CD8-positive, alpha-beta memory T cell (primary cell): Measurements from ENCODE around the gene DIAPH3. TPM values are rescaled to one million over a fixed set of nuclear protein-coding genes. Genes with fewer than 3 reads are reported as not detected.
"Not testable (repeated sequence)": the region's sequence is repeated elsewhere in the genome, so short reads cannot be mapped to it uniquely, and the experiment has no call there.

Source experiments
- CTCF ChIA-PET: fragments of 350-600 bp; sonication (Branson Sonifier 250); formaldehyde crosslinking; loops from one replicate; lab custom pipeline; 2021; ENCODE audit warnings: antibody characterized with exemption; lab: Charles Lee
- POLR2A ChIA-PET: fragments of 350-600 bp; sonication (Branson Sonifier 250); formaldehyde crosslinking; loops from one replicate; lab custom pipeline; 2021; ENCODE audit warnings: antibody characterized with exemption; lab: Charles Lee
- DNase-seq, 5 donors: peaks; one replicate each; pipeline versions ENCODE4 v3.0.0 to v3.0.0-alpha.2; 2020 to 2022; ENCODE audit warnings: mixed read lengths in 1 of 5
- H3K27ac ChIP-seq: one replicate; pipeline ENCODE4 v1.7.0; 2013; ENCODE audit warnings: low read depth, mild to moderate bottlenecking, low read length, moderate library complexity
- H3K27me3 ChIP-seq: 2 replicates; pipeline ENCODE4 v1.7.0; 2013; ENCODE audit warnings: low read length, mild to moderate bottlenecking; ENCODE audit not compliant: insufficient read depth, poor library complexity, severe bottlenecking
- H3K36me3 ChIP-seq: 2 replicates; pipeline ENCODE4 v1.7.0; 2013; ENCODE audit warnings: mild to moderate bottlenecking, low read length, moderate library complexity; ENCODE audit not compliant: insufficient read depth
- H3K4me1 ChIP-seq: 2 replicates; pipeline ENCODE4 v1.7.0; 2013; ENCODE audit warnings: mild to moderate bottlenecking, low read length, moderate library complexity; ENCODE audit not compliant: insufficient read depth
- H3K4me3 ChIP-seq: 2 replicates; pipeline ENCODE4 v1.7.0; 2013; ENCODE audit warnings: mild to moderate bottlenecking, low read length
- H3K9me3 ChIP-seq: 2 replicates; pipeline ENCODE4 v1.7.0; 2013; ENCODE audit warnings: mild to moderate bottlenecking, low read length
- H3K27ac Mint-ChIP-seq, 8 donors: one replicate each; pipeline ENCODE4 v1.8.0; 2020 to 2021; ENCODE audit warnings: mixed read lengths in 8 of 8, mild to moderate bottlenecking in 6 of 8, inconsistent platforms in 3 of 8, moderate library complexity in 3 of 8
- H3K27me3 Mint-ChIP-seq, 2 donors: one replicate each; pipeline ENCODE4 v1.8.0; 2020 to 2021; ENCODE audit warnings: mixed read lengths in 2 of 2, mild to moderate bottlenecking in 1 of 2, moderate library complexity in 1 of 2
- H3K36me3 Mint-ChIP-seq, 3 donors: one replicate each; pipeline ENCODE4 v1.8.0; 2020 to 2021; ENCODE audit warnings: mixed read lengths in 3 of 3, inconsistent platforms in 1 of 3, mild to moderate bottlenecking in 1 of 3
- H3K4me1 Mint-ChIP-seq, 3 donors: one replicate each; pipeline ENCODE4 v1.8.0; 2020 to 2021; ENCODE audit warnings: mixed read lengths in 3 of 3, inconsistent platforms in 1 of 3, mild to moderate bottlenecking in 1 of 3
- H3K4me3 Mint-ChIP-seq, 7 donors: one replicate each; pipeline ENCODE4 v1.8.0; 2020 to 2021; ENCODE audit warnings: mixed read lengths in 7 of 7, mild to moderate bottlenecking in 6 of 7, moderate library complexity in 4 of 7, inconsistent platforms in 2 of 7
- H3K9me3 Mint-ChIP-seq, 5 donors: one replicate each; pipeline ENCODE4 v1.8.0; 2020 to 2022; ENCODE audit warnings: mixed read lengths in 5 of 5, mild to moderate bottlenecking in 3 of 5, moderate library complexity in 2 of 5, inconsistent platforms in 1 of 5
- polyA plus RNA-seq: library from polyadenylated mRNA; unstranded; fragments of 300-500 nt; fragmentation: Illumina TruSeq; gene quantifications from one replicate; pipeline ENCODE4 v1.2.3, GENCODE V29; 2021
- total RNA-seq, 2 experiments: library from RNA; stranded (reverse); gene quantifications; one replicate each; pipeline ENCODE4 v1.2.3, GENCODE V29; 2021

Gene DIAPH3
- total and polyA plus RNA-seq, 3 experiments from 2014 or later, result 0.08 to 15.4 (median 14.6) TPM

DNA sequence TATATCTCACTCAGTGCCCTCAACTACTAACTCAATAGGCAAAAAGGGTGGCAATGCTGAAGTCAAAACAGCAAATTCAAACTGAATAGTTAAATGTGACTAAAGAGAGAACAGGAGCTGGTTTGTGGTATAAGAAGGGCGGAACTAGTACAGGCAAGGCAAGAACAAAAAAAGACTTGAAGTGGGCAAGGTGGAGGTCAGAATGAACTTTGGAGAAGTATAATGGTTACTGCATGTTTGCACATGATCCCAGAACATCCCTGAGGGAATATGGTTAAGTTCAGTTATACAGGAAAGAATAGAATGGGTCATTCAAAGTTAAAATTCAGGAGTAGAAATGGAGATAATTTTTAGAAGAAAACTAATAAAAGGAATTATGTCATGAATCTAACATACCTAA lies 85.5 kb downstream of the DIAPH3 start:
- no peaks in the 10 kb centered on the region for H3K4me1 Mint-ChIP-seq
- H3K27me3 Mint-ChIP-seq, result no peaks in the 10 kb centered on the region
- H3K36me3 Mint-ChIP-seq, result no peaks in the 10 kb centered on the region
- H3K27me3 ChIP-seq, result no peaks in the 10 kb centered on the region
- H3K4me1 ChIP-seq, result no peaks in the 10 kb centered on the region
- DNase-seq, result no peak
- ChIA-PET CTCF (no interaction called here), POLR2A (no interaction called here)
- H3K27ac Mint-ChIP-seq, result no peak overlapping the region
- peaks cover 0 to 2% (median 0%) of the 10 kb centered on the region in 5 donors for H3K9me3 Mint-ChIP-seq
- H3K9me3 ChIP-seq, result no peaks in the 10 kb centered on the region
- no peak overlapping the region for H3K4me3 Mint-ChIP-seq
- H3K36me3 ChIP-seq, result no peaks in the 10 kb centered on the region
- H3K27ac ChIP-seq, result no peak overlapping the region
- H3K4me3 ChIP-seq, result no peak overlapping the region

DNA sequence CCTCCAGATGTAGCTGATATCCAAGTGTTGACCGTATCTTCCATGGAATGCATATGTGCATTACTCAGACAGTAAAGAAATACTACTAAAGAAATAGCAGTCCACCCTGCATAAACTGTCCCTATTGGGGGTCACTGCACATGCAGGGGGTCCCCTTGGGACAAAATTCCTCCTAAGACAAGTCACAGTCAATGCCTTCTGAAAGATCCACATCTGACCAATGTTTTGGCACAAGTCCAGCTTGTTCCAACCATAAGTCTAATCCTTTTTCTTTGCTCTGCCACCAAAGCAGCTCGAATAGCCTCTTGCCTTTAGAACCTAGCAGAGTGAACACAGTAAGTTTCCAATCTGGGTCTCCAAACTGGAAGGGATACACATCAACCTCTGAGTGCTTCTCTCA lies 87.9 kb downstream of the DIAPH3 start:
- Mint-ChIP-seq H3K27me3 (no peaks in the 10 kb centered on the region), H3K9me3 (no peaks in the 10 kb centered on the region), H3K4me1 (no peaks in the 10 kb centered on the region), H3K4me3 (no peak overlapping the region), H3K36me3 (peaks cover 0 to 5% (median 0%) of the 10 kb centered on the region in 3 donors), H3K27ac (no peak overlapping the region)
- Histone ChIP-seq H3K27ac (no peak overlapping the region), H3K4me3 (no peak overlapping the region), H3K9me3 (no peaks in the 10 kb centered on the region), H3K4me1 (no peaks in the 10 kb centered on the region), H3K27me3 (no peaks in the 10 kb centered on the region), H3K36me3 (no peaks in the 10 kb centered on the region)
- ChIA-PET CTCF (no interaction called here), POLR2A (no interaction called here)
- DNase-seq, result no peak

DNA sequence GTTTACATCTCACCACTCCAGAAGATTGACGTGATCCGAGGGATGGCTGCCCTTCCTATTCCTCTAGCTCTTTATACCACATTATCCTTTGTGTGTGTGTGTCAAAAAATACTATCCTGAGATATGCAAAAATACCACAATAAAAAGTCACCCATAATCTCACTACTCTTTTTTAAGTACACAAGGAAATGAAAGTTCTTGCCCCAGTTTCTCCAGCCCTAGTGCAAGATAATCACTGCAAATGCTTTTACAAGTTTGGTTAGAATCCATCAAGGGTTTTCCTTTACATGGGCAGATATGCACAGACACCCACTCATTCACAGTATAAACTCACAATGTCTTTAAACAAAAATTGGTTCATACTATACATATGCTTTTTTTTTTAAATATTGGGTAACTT lies 89.3 kb downstream of the DIAPH3 start:
- H3K4me1 ChIP-seq, result no peaks in the 10 kb centered on the region
- CTCF ChIA-PET, result interaction anchor here (1.2 kb wide), 1 partner anchor 20 kb away, joined by 3 read pairs; no protein-coding TSS in a partner anchor
- Mint-ChIP-seq H3K4me3 (no peak overlapping the region), H3K4me1 (no peaks in the 10 kb centered on the region), H3K36me3 (peaks cover 0 to 5% (median 0%) of the 10 kb centered on the region in 3 donors), H3K27me3 (no peaks in the 10 kb centered on the region), H3K27ac (no peak overlapping the region), H3K9me3 (no peaks in the 10 kb centered on the region)
- POLR2A ChIA-PET, result no interaction called here
- no peak overlapping the region for H3K4me3 ChIP-seq
- DNase-seq, result no peak
- H3K36me3 ChIP-seq, result no peaks in the 10 kb centered on the region
- no peaks in the 10 kb centered on the region for H3K9me3 ChIP-seq
- H3K27me3 ChIP-seq, result no peaks in the 10 kb centered on the region
- no peak overlapping the region for H3K27ac ChIP-seq

DNA sequence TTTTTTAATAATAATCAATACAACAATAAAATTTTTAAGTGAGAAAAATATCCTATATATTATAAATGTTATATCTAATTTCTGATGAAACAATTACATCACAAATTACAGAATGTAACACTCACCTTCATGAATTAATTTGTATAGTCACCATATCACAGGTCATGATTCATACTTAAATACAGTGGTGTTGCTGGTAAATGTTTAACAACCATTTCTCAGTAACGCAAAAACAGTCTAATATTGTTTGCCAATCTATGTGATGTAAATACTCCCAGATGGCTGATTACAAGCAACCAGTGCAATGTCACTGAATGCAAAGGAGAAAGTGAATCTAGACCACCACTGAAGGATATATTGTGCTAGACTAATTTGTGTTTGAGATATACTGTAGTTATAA lies 97.5 kb downstream of the DIAPH3 start:
- no peaks in the 10 kb centered on the region for H3K9me3 ChIP-seq
- POLR2A ChIA-PET, result no interaction called here
- Mint-ChIP-seq H3K9me3 (no peaks in the 10 kb centered on the region), H3K4me3 (no peak overlapping the region), H3K27ac (no peak overlapping the region), H3K36me3 (no peaks in the 10 kb centered on the region), H3K27me3 (peaks cover 0 to 1% of the 10 kb centered on the region in 2 donors), H3K4me1 (no peaks in the 10 kb centered on the region)
- no peaks in the 10 kb centered on the region for H3K36me3 ChIP-seq
- H3K4me1 ChIP-seq, result no peaks in the 10 kb centered on the region
- CTCF ChIA-PET, result no interaction called here
- no peaks in the 10 kb centered on the region for H3K27me3 ChIP-seq
- no peak overlapping the region for H3K4me3 ChIP-seq
- H3K27ac ChIP-seq, result no peak overlapping the region
- DNase-seq, result no peak

DNA sequence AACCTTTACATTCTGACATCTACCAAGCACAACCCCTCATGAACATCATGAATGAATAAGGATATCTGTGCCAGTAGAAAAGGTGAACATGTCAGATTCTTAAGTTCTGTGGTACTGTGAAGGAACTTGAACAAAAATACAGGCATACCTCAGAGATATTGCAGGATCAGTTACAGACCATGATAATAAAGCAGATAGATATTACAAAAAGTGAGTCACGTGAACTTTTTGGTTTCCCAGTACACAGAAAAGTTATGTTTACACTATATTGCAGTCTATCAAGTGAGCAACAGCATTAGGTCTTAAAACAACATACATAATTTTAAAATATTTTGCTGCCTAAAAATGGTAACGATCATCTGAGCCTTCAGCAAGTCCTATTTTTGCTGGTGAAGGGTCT lies 101.2 kb downstream of the DIAPH3 start:
- H3K4me1 Mint-ChIP-seq, result no peaks in the 10 kb centered on the region
- Histone ChIP-seq H3K4me1 (no peaks in the 10 kb centered on the region), H3K4me3 (no peak overlapping the region), H3K27me3 (no peaks in the 10 kb centered on the region), H3K27ac (no peak overlapping the region), H3K9me3 (no peaks in the 10 kb centered on the region), H3K36me3 (no peaks in the 10 kb centered on the region)
- POLR2A ChIA-PET, result no interaction called here
- no peak overlapping the region for H3K27ac Mint-ChIP-seq
- no peaks in the 10 kb centered on the region for H3K36me3 Mint-ChIP-seq
- DNase-seq, result no peak
- CTCF ChIA-PET, result no interaction called here
- H3K4me3 Mint-ChIP-seq, result no peak overlapping the region
- H3K27me3 Mint-ChIP-seq, result peaks cover 0 to 1% of the 10 kb centered on the region in 2 donors
- H3K9me3 Mint-ChIP-seq, result no peaks in the 10 kb centered on the region

DNA sequence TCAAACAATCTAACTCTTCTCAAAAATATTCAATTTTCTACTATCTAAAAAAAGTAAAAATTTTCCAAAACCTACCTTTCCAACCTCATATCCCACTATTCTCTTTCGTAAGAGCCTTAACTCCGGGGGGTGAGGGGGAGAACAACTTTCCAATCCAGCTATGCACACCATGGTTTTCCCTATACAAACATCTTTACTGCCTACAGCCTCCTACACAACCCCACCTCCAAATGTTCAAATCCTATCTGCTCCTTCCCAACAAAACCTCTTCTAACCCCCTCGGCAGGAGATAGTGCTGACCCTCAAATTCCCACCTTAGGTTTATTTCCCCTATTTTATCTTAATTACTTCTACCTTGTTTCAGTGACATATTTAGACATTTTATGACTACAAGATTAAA lies 102.0 kb downstream of the DIAPH3 start:
- no peaks in the 10 kb centered on the region for H3K4me1 Mint-ChIP-seq
- Histone ChIP-seq H3K27ac (no peak overlapping the region), H3K4me3 (no peak overlapping the region), H3K4me1 (no peaks in the 10 kb centered on the region), H3K27me3 (no peaks in the 10 kb centered on the region), H3K36me3 (no peaks in the 10 kb centered on the region), H3K9me3 (no peaks in the 10 kb centered on the region)
- no peak overlapping the region for H3K27ac Mint-ChIP-seq
- no peaks in the 10 kb centered on the region for H3K9me3 Mint-ChIP-seq
- no peak overlapping the region for H3K4me3 Mint-ChIP-seq
- H3K36me3 Mint-ChIP-seq, result no peaks in the 10 kb centered on the region
- ChIA-PET CTCF (no interaction called here), POLR2A (no interaction called here)
- no peak for DNase-seq
- peaks cover 0 to 1% of the 10 kb centered on the region in 2 donors for H3K27me3 Mint-ChIP-seq

DNA sequence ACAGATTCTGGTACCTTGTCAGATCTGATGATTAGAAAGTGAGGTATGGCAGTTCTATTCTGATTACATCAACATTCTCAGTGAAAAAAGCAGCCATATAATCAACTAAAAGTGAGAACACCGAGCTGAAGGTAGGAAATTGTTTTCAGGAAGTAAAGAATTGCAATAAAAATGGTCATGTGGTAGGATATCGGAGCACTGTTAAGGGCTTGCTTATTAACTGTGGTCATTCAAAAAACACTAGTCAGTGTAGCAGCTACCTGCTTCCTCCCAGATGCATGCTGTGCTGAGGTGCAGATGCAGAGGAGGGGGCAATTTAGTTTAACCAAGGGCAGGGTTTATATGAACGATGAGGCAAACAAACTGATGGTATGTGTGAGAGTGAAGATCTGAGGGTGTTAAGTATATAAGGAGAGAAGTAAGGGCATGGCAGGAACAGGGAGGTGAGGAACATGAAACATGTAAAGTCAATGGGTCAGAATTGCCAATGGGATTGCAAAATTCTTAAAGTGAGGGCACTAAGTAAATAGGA lies 111.9 kb downstream of the DIAPH3 start:
- no peak for DNase-seq
- Histone ChIP-seq H3K9me3 (no peaks in the 10 kb centered on the region), H3K27ac (no peak overlapping the region), H3K27me3 (no peaks in the 10 kb centered on the region), H3K4me3 (no peak overlapping the region), H3K4me1 (no peaks in the 10 kb centered on the region), H3K36me3 (no peaks in the 10 kb centered on the region)
- Mint-ChIP-seq H3K27ac (no peak overlapping the region), H3K9me3 (no peaks in the 10 kb centered on the region), H3K4me3 (no peak overlapping the region), H3K27me3 (no peaks in the 10 kb centered on the region), H3K36me3 (no peaks in the 10 kb centered on the region), H3K4me1 (no peaks in the 10 kb centered on the region)
- POLR2A ChIA-PET, result no interaction called here
- CTCF ChIA-PET, result no interaction called here

DNA sequence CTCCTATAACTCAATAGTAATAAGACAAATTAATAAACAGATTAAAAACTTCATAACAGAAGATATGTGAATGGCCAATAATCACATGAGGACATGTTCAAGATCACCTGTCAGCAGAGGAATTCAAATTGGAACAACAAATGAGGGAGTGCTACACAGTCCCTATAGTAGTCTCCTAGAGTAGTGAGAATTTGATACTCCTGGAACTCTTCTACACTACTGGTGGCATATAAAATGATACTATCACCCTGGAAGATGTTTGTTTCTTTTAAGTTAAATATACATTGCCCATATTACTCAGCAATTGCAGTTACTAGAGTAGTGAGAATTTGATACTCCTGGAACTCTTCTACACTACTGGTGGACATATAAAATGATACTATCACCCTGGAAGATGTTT lies 115.4 kb downstream of the DIAPH3 start:
- CTCF ChIA-PET, H3K9me3 Mint-ChIP-seq, POLR2A ChIA-PET, H3K36me3 ChIP-seq, H3K4me1 ChIP-seq, H3K27me3 ChIP-seq, H3K27ac Mint-ChIP-seq, H3K27ac ChIP-seq, H3K4me3 ChIP-seq, H3K4me3 Mint-ChIP-seq, H3K36me3 Mint-ChIP-seq, H3K9me3 ChIP-seq, H3K27me3 Mint-ChIP-seq, H3K4me1 Mint-ChIP-seq, DNase-seq: not testable (repeated sequence)

DNA sequence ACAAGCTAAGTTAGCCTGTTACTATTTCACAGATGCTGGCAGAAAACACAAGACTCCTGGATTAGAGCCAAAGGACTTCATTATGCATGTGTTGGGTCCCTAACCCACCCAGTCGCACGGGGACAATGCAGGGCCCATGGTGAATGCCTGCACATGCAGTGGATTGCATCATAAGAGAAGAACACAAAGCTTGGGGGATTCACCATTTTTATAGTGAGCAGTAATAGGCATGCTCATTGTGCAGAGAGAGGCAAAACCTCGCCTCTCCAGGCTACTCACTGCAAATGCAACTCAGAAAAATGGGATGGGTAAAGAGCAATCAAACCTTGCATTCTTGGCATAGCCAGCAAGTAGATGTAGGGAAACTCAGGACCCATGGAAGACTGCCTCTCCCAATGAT lies 115.8 kb downstream of the DIAPH3 start:
- H3K27me3 ChIP-seq, result no peaks in the 10 kb centered on the region
- Mint-ChIP-seq H3K4me3 (no peak overlapping the region), H3K27me3 (no peaks in the 10 kb centered on the region), H3K36me3 (no peaks in the 10 kb centered on the region), H3K4me1 (no peaks in the 10 kb centered on the region), H3K27ac (no peak overlapping the region), H3K9me3 (no peaks in the 10 kb centered on the region)
- ChIA-PET CTCF (no interaction called here), POLR2A (no interaction called here)
- H3K4me1 ChIP-seq, result no peaks in the 10 kb centered on the region
- H3K9me3 ChIP-seq, result no peaks in the 10 kb centered on the region
- no peak for DNase-seq
- no peak overlapping the region for H3K27ac ChIP-seq
- no peaks in the 10 kb centered on the region for H3K36me3 ChIP-seq
- no peak overlapping the region for H3K4me3 ChIP-seq
